ENCODE results near the gene NFKBIE.

Gene NFKBIE

DNA sequence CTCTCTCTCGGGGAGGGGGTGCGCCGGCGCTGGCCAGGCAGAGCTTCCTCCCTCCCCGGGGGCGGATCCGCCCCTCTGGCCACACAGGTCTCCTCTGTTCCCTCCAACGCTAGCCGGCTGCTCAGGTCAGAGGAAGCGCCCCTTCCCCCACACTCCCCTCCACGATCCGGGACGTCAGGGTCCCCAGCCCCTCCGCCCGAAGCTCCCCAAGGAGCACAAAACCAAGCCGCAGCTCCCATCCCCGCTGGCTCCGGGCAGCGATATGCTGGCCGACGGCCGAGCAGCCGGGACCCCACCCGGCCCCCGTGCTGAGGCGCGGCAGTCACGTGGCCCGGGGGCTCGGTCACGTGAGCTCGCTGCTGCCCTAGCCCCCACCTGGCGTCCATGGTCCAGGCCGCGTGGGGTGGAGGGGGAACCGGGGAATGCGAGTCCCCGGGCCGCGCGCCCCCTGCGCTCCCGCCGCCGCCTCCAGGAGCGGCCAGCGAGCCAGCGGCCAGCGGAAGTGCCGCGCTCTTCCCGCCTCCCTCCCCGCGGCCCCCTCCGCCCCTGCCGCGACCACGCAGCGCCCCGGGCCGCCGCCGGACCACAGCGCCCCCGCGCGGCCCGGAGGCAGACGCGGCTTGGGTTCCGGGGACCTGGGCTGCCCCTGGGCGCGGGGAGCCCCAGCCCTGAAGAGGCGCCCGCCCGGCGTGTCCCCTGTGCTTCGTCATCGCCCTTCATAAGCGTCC, 8.2 kb downstream of the NFKBIE start, which contains the start of gene SLC35B2:
Gene SLC35B2, minus strand, starts transcription at position 504 of the 728 bp plus-strand sequence. Its CDS starts 118 bp downstream, at position 386.
- DNase-seq = peak; percentile 40 to 81 (median 55)

DNA sequence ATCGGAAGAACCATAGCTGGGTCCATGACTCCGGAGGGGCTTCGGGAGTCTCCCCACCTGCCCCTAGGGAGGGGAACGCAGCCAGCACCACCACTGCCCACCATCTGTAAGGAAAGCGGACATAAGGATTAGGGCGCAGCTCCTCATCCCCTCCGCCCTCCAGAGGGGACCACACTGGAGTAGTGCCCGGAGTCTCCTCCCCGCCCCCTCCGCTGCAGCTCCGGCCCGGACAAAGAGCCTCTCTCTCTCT, 8.7 kb downstream of the NFKBIE start:
- DNase-seq = peak in 1 of 5 experiments; percentile 34

DNA sequence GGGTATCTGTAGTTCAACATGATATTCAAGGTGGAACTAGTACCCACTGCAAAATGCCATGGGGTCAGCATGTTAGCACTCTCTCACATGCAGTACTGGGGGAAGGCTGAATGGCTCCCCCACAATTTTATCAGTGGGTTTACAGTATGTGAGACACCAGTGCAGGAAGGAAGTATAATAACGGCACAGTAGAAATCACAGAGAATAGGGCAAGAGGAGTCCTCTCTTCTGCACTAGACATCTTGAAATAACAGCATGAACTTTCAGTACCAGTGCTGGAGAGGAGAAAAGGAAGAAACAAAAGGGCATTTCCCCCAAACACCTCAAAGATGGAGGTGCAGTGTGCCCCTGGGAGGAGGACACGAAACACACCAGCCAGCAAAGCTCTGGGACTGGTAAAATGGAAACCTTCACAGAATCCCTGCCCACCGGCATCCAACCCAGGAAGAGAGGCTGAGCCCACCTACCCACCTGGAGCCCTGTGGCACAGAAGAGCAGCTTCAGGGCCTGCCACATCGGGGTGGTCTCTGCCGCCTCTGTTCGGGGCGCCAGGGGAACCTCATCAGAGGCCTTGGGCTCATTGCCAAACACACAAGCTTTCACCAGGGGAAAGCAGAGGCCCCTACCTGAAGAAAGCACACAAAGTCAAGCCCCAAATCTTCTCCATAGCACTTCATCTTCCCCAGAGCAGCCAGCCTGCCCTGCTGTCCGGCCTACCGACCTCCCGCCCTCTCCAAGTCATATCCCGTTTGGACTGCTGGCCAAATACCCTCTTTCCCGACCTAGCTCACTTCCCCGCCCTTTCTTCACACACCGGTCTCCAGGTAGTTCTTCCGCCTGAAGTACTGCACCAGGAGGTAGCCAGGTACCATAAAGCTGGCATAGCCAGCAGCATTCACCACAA, 9.2 kb downstream of the NFKBIE start:
- no peak for DNase-seq

DNA sequence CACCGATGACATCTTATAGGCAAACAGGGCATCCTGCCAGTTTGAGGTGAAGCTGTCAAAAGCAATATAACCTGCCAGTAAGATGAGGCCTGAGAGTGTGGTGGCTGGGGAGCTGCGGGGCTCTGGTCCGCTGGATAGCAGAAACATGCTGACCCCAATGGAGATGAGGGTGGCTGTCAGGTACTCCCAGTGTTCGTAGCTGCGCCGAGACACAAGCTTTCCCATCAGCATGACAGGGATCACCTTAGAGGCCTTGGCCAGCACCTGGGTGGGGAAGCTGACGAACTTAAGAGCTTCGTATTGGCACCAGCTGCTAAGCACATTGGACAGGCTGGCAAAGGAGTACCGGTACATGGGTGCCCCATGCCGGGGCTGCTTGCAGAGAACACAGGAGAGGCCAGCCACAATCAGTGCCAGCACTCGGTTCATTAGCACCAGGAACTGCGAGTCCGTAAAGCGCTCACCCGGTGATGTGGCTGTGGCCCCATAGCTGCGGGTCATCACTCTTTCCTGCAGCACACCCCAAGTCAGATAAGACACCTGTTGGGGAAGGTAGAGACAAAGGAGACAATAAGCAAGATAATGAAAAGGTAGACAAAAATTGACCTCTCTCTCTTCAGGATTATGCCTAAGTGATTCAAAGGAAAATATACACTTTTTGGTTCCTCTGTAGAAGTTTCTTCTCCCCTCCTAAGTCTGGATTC, 10.1 kb downstream of the NFKBIE start:
- DNase-seq = no peak

DNA sequence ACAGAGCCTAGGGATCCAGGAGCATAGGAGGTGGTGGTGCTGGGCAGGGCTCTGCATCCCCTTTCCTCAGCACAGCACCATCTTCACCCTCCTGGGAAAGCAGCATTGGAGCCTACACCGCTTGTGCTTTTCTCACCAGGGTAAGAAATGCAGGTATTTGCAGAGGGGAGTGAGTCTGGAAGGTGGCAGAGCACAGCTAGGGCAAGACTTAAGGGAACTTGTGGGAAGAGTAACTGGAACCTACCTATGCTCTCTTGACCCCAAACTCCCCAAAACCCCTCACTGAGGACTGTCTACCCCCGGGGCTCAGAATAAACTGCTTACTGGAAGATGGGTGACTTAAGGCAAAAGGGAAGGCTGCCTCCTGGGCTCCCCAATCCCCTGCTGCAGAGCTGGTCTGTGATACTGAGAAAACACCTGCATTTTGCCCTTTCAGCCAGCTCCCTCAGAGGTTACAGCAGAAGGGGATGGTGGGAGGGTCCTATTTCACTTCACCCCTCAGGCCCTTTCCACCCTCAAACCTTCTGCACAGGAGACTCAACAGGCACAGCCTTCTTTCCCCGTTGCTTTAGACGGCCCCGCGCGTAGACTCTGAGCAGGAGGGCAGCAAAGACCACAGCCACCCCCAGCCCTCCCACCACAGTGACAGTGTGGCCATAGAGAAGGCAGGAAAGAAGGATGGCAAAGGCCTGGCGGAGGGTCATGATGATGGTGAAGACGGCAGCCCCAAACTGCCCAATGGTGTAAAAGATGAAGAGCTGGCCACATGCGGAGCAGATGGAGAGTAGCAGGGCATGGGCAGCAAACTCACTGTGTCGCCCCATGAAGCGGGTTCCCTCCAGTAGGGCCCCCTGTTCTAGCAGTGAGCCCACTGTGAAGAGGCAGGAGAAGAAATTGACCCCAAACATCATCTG, 10.9 kb downstream of the NFKBIE start:
- DNase-seq = no peak

DNA sequence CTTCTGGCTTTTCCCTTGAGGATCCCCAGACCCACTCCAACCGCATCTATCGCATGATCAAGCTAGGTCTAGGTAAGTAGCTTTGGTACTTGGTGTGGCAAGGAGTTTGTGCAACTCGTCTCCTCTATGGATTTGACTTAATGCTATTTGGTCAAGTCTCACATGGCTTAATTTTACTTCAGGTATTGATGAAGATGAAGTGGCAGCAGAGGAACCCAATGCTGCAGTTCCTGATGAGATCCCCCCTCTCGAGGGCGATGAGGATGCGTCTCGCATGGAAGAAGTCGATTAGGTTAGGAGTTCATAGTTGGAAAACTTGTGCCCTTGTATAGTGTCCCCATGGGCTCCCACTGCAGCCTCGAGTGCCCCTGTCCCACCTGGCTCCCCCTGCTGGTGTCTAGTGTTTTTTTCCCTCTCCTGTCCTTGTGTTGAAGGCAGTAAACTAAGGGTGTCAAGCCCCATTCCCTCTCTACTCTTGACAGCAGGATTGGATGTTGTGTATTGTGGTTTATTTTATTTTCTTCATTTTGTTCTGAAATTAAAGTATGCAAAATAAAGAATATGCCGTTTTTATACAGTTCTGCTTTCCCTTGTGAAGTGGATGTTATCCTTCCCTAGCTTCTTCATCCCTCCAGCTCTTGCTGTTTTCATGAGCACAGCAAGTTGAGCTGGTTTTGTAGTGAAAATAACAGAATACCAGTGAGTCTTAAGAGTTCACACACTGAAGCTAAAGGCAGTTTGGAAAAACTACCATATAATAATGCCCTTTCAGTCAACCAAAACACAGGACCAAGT, 11.8 kb downstream of the NFKBIE start:
- peak in 2 of 5 experiments; percentile 53 to 57 for DNase-seq

DNA sequence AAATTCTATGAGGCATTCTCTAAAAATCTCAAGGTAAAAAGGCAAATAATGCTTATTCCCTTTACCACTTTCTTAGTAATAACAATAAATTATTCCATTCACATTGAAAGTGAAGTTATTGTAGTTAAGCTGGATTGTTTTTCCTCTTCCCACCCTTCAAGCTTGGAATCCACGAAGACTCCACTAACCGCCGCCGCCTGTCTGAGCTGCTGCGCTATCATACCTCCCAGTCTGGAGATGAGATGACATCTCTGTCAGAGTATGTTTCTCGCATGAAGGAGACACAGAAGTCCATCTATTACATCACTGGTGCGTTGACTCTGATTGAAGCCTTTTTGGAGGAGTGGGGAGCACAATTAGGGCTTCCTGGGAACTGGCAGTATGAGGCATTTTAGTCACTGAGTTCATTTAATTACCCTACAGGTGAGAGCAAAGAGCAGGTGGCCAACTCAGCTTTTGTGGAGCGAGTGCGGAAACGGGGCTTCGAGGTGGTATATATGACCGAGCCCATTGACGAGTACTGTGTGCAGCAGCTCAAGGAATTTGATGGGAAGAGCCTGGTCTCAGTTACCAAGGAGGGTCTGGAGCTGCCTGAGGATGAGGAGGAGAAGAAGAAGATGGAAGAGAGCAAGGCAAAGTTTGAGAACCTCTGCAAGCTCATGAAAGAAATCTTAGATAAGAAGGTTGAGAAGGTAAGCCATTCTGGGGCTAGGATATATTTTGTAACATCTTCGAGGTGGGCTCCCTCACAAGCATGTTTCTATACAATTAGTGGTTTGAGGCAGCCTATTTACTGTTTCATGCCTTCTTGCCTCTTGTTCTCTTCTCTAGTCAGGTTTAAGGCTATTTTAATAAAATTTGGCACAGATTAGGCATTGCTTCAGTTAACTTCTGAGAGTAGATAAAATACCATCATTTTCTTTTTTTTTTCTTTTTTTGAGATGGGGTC, 13.5 kb downstream of the NFKBIE start:
- DNase-seq = no peak

DNA sequence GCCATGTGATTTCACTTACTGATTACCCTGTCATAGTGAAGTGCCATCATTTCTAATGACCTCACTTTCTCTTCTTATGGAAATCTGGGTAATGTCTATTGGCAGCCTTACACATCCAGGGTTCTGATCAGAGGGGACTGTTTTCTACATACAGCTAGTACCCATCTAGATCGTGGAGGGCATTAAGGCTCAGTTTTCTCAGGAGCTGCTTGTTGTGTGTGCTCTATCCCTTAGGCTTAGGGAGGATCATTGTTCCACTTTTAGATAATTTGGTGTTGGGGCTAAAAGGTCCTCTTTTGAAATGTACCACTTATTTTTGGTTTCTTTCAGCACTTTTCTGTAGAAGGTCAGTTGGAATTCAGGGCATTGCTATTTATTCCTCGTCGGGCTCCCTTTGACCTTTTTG, 14.6 kb downstream of the NFKBIE start:
- no peak for DNase-seq

DNA sequence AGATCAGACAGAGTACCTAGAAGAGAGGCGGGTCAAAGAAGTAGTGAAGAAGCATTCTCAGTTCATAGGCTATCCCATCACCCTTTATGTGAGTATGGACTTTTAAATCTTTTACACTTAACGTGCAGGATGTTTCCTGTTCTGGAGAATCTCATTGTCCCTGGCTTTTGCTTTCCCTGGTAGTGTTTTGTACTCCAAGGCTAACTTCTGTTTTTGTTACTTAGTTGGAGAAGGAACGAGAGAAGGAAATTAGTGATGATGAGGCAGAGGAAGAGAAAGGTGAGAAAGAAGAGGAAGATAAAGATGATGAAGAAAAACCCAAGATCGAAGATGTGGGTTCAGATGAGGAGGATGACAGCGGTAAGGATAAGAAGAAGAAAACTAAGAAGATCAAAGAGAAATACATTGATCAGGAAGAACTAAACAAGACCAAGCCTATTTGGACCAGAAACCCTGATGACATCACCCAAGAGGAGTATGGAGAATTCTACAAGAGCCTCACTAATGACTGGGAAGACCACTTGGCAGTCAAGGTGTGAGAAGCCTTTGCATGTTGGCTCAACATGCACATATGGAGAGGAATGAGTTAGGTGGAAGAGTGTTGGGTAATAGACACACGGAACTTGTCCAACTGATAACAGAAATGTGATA, 15.2 kb downstream of the NFKBIE start:
- no peak for DNase-seq

DNA sequence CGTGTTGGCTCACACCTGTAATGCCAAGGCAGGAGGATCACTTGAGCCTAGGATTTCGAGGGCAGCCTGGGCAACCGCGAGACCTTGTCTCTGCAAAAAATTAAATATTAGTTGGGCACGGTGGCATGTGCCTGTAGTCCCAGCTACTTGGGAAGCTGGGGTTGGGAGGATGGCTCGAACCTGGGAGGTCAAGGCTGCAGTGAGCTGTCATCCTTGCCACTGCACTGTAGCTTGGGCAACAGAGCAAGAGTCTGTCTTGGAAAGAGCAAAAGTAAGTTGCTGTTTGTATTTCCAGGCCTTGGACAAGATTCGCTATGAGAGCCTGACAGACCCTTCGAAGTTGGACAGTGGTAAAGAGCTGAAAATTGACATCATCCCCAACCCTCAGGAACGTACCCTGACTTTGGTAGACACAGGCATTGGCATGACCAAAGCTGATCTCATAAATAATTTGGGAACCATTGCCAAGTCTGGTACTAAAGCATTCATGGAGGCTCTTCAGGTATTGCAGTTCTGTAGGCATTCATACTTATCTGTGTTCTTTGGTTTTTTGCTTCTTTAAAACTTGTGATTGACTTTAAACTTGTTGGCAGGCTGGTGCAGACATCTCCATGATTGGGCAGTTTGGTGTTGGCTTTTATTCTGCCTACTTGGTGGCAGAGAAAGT, 16.1 kb downstream of the NFKBIE start:
- DNase-seq = no peak

DNA sequence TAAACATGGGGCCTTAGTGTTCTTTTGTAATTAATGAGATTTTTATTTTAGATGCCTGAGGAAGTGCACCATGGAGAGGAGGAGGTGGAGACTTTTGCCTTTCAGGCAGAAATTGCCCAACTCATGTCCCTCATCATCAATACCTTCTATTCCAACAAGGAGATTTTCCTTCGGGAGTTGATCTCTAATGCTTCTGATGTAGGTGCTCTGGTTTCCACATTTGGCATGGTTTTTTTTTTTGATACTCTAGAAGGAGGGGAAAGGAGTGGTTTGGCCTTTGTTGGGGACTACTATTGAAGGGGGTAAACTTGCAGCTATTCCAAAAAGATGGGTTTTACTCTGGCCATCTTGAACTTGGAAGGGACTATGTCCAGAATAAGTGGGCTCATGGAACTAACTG, 16.8 kb downstream of the NFKBIE start:
- no peak for DNase-seq

DNA sequence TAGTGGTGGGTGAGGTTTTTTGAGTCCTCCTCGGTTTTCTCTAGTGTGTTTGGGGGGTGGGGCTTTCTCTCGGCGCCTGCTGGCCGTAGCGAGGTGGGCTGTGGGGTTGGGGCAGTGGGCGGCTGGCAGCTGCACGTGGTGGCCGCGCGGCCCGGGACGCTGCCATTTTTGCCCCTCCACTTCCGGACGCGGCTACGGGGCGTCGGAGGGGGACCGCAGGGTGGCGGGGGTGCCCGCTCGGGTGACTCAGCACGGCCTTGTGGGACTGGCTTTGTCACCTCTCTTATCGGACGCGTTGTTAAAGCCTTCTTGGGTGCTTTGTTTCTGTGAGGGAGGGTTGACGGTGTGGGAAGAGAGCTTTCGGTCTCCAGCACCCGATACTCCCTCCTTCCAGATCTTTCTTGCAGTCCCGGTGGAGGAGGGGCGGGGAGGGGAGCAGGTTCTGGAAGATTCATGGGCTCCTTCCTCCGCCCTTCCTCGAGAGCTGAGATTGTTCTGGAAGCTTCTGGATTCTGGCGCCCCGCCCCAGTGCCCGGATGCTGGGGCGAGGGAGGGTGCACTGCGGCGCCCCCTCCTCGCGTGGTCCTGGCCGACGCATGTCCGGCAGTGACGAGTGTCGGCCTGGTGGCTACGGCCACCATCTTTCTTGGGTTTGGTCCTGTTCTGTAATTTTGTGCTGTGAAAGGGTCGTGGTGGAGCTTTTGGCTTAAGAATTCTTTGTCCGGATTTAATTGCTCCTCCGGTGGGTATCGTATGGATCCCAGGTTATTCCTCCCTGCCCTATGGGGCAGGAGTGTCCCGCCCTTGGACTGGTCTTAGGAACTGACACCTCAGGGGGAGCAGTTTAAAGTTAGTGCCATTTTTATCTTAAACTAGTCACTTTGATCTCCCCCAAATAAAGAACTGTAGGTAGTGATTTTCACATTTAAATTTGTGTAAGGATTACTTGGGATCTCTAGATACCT, 17.7 kb downstream of the NFKBIE start:
- peak; percentile 67 to 93 (median 84) for DNase-seq

DNA sequence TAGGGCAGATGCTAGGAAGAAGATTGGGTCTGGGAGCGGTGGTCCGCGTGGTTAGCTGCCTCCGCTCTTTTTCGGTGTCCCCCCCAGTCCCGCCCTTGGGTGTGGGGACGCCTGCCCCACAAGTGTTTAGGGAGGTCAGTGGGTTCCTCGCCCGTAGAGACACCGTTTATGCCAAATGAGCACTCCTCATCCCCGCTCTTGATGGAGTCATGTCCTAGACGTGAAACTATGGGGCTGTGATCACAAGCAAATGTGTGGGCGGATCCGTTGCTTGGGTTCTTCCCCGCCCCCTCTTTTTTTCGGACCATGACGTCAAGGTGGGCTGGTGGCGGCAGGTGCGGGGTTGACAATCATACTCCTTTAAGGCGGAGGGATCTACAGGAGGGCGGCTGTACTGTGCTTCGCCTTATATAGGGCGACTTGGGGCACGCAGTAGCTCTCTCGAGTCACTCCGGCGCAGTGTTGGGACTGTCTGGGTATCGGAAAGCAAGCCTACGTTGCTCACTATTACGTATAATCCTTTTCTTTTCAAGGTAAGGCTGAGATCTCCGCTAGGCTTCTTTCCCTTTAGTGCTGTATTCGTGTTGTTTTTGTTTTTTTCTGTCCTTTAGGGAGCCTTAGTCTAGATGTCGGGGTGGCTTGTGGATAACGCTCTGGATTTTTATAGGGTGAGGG, 18.6 kb downstream of the NFKBIE start, which contains the start of gene HSP90AB1:
Gene HSP90AB1, plus strand, starts transcription at position 439 of the 675 bp plus-strand sequence. CDS start 1,529 bp downstream, outside the sequence.
- peak; percentile 82 to 100 (median 96) for DNase-seq

DNA sequence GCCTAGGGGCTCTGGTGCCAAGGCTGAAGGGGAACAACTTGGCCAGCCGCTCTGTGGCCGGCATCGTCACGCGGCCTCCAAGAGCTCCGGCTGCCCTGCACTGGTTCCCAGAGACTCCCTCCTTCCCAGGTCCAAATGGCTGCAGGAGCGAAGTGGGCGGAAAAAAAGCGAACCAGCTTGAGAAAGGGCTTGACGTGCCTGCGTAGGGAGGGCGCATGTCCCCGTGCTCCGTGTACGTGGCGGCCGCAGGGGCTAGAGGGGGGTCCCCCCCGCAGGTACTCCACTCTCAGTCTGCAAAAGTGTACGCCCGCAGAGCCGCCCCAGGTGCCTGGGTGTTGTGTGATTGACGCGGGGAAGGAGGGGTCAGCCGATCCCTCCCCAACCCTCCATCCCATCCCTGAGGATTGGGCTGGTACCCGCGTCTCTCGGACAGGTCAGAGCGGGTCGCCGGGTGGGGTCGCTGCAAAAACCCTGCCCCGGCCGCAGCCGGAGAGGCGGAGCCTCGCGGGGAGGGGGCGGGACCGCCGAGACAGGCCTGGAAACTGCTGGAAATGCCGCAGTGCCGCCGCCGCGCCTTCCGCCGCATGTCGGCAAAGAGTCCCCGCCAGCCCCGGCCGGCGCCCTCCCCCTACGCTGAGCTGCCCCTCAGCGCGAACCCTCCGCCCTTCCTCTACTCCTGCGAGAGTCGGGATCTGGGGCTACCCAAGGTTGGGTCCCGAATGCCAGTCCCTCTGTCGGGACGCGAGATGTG, 19.3 kb downstream of the NFKBIE start:
- peak; percentile 64 to 91 (median 74) for DNase-seq

DNA sequence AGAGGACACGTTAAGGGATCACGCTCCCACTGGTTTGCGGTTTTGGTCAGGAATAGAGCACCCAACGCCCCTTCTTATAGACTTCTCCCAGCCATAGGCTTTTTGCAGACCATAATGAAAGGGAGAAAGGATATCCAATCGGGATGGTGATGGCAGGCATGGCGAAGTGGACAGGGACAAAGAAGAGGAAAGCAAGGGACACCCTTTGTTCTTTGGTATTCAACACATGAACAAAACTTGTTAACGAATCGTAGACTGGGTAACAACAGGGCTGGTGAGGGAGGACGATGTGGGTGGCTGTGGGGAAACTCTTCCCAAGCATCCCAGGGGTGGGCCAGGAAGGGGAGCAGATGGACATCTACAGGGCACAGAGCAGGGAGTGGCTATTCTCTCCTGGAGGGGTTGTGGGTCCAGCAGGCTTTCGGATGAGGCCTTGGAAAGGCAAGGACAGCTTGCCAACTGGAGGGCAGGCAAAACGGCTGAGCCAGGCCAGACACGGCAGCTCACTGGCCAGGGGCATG, 19.9 kb downstream of the NFKBIE start:
- DNase-seq = no peak

DNA sequence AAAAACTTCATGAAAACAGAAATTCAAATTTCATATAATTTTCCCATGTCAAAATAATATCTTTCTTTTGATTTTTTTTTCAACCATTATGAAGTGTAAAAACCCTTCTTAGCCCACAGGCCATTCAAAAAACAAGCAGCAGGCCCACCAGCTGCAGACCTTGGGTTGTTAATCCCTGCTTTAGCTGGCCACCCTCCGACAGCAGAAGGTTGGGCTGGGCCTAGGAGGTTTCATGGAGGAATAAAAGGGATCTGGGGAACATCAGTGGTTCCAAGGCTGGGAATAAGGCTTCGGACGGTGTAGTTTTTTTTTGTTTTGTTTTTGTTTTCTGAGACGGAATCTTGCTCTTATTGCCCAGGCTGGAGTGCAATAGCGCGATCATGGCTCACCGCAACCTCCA, 22.0 kb downstream of the NFKBIE start:
- no peak for DNase-seq
